ENCODE measurements around the gene TBC1D22A.

- TF ChIP-seq SIN3A (IDR thresholded peaks at IDR 0.05; ENCODE audit: low read depth) = no peak
- no peak for TF ChIP-seq EZH2phosphoT487 (IDR thresholded peaks at IDR 0.05; ENCODE audit: borderline replicate concordance)
- TF ChIP-seq POLR2A (IDR thresholded peaks at IDR 0.05; ENCODE audit: borderline replicate concordance, extremely low read depth, insufficient read depth, insufficient read length) = no peak
- no peak for TF ChIP-seq CTCF (IDR thresholded peaks at IDR 0.05 in 2 of 3, conservative IDR thresholded peaks at IDR 0.05 in 1 of 3; ENCODE audit: borderline replicate concordance in 1 of 3, insufficient read depth in 1 of 3, low read depth in 2 of 3, low read length in 2 of 3)
- no peak for TF ChIP-seq POLR2AphosphoS5 (IDR thresholded peaks at IDR 0.05; ENCODE audit: low read depth, low read length)
- TF ChIP-seq SP1 (IDR thresholded peaks at IDR 0.05; ENCODE audit: low read depth) = no peak
- no peak for TF ChIP-seq YY1 (IDR thresholded peaks at IDR 0.05; ENCODE audit: extremely low read depth, insufficient replicate concordance, low read depth, low read length)
- no peak for TF ChIP-seq ZBTB33 (IDR thresholded peaks at IDR 0.05; ENCODE audit: extremely low read depth, insufficient replicate concordance, low read length)
- no peak for TF ChIP-seq EZH2 (IDR thresholded peaks at IDR 0.05)
- TF ChIP-seq EGR1 (IDR thresholded peaks at IDR 0.05; ENCODE audit: low read depth) = no peak
- no peak for TF ChIP-seq TCF7L2 (IDR thresholded peaks at IDR 0.05; ENCODE audit: borderline replicate concordance, extremely low read depth, insufficient read depth, insufficient read length)
Measured at GRCh38 chr22:47045691-47046410, 283.4 kb downstream of the TBC1D22A start.
